Skeletal muscle cell (primary cell): ENCODE measurements around the gene LRP1.

Source experiments
- DNase-seq: peaks from one replicate; pipeline ENCODE4 v3.0.0-alpha.2; 2010; ENCODE audit warnings: low read depth
- H3K4me3 ChIP-seq: 2 replicates; pipeline ENCODE4 v1.5.1; 2011; ENCODE audit warnings: low read depth, mild to moderate bottlenecking, control low read depth, low read length, moderate library complexity

Gene LRP1

DNA sequence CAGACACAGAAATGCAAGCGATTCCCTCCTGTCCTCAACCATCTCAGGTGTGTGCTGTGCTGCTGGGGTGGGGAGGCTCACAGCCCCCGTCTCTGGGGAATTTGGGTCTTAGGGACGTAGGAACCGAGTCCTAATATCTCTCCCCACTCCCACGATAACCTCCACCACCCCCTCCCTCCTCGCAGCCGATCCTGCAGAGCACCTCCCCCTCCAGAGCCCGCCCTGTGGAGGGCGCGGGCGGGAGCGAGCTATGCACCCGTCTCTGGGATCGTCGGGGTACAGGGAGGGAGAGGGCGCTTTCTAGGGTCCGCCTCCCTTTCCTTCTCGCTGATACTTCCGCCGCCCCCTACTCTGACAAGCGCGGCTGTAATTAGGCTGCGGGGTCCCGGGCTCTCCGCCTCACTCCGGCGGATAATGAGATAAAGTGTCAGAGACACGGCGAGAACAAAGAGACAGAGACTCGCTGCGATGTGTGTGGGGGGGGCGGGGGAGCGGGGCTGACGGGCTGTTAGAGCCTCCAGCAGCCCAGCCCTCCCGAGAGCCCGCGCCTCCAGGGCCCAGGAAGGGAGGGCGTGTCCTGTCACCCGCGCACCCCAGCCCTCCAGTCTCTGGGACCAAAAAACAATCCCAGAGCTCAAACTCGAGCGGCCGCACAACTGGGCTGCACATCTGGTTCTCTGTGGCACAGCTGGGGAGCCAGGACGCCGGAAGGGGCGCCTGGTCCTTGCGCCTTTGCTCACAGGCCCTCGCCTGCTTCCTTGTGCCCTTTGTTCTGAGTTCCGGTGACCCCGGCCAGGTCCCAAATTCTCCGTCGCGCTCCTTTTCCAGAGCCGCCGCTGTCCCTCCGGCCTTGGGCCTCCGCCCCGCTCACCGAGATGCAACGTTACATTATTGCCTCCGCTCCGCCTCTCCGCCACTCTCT lies 109.9 kb downstream of the LRP1 start:
- no peak for DNase-seq
- peak overlapping the region; percentile 63 for H3K4me3 ChIP-seq

DNA sequence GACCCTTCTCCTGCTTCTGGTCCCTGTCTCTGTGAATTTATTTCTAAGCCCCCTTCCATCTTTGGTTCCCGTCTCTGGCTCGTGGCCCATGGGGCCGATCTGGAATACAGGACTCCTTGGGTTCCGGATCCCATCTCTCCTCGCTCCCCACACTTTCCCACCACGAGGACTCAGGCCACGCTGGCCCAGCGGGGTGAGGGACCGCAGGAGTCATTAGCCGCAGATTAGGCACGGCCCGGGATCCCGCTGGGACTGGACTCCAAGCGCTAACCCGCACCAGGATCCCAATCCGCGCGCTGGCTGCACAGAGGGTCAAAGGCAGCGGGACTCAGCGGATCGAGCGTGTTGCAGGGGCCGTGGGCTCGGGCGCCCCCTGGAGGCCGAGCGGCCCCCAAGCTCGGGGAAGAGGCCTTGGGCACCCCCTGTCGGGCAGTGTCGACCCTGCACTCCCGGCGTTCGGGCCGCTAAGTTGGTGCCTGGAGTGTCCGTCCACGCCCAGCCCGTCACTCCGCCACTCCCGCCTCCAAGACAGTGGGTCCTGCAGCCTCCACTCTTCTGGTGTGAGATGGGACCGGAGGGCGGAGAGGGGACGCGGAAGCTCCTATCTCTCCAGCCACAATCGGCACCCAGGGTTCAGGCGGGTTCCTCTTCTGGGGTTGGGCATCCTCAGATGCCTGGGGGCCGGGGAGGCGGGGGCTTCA lies 110.7 kb downstream of the LRP1 start:
- DNase-seq: peak; percentile 51
- H3K4me3 ChIP-seq: peak overlapping the region; percentile 63

DNA sequence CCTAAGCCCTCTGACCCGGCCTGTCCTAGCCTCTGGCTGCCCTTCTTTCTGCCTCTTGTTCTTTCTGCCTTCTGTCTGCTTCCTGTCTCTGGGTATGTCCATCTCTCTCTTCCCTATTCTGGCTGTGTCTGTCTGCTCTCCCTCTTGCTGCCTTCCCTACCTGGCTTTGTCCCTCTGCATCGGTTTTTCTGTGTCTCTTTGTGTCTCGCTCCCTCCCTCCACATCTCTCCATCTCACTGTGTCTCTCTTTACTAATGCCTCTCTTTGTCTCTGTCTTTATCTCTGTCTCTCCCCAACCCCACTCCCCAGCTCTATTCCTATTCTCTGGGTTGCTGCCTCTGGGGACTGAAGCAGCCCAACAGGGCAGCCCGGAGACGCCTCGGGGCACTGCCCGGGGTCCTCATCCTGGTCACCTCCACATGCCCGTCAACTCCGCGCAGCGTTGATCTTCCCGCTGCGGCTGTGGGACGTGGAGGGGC lies 111.3 kb downstream of the LRP1 start:
- H3K4me3 ChIP-seq: peak overlapping the region; percentile 63
- no peak for DNase-seq

DNA sequence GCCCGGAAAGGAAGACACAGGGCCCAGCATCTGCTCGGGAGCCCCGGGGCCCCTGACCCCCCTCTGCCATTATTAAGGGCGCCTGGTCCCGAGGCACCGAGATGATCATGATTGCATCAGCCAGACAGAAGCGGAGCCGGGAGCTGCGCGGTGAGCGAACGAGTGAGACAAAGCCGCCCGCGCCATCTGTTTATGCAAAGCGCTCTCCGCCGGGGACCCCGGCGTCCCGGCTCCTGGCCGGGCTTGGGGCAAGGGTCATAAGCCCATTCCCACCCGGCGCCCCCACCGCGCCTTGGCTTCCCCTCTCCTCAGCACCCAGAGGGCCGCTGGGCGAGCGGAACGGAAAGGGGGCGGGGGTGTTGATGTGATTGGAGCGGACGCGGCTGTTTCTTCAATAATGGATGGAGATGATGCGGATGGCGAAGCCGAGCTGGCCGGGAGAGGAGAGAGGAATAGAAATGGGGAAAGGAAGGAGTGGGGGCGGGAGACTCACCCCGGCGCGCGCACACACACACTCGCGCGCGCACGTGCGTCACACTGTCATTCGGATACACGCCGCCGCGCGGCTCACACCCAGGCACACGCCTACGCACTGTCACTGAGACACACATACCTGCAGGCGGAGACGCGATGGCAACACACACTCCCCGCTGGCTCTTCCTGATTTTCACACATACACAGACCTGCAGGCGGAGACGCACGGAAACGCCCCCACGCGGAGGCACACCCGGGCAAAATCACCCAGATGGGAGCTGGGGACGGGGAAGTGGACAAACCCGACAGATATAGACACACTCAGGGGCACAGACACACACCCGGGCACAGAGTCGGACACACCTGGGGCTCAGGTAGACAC lies 112.0 kb downstream of the LRP1 start:
- peak overlapping the region; percentile 63 for H3K4me3 ChIP-seq
- no peak for DNase-seq

DNA sequence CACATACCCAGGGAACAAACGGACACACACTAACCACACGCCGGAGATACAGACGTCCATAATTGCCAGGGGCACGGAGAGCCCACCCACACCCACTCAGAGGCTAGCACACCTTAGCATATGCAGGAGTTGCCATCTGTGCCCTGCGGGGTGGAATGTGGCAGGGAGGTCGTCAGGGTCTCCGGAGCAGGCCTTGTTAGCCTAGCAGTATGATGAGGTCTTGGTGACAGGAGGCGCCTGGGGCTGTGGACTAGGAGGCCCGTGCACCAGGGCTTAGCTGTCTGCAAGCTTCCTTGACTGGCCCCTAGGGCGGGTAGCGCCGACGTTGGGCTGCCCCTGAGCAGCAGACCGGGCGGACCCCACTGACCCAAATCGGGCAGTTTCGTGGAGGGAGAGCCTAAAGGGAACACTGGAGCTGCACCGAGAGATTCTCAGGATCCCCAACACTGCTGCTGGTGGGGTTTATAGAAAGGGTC lies 112.7 kb downstream of the LRP1 start:
- H3K4me3 ChIP-seq: peak overlapping the region; percentile 63
- no peak for DNase-seq

DNA sequence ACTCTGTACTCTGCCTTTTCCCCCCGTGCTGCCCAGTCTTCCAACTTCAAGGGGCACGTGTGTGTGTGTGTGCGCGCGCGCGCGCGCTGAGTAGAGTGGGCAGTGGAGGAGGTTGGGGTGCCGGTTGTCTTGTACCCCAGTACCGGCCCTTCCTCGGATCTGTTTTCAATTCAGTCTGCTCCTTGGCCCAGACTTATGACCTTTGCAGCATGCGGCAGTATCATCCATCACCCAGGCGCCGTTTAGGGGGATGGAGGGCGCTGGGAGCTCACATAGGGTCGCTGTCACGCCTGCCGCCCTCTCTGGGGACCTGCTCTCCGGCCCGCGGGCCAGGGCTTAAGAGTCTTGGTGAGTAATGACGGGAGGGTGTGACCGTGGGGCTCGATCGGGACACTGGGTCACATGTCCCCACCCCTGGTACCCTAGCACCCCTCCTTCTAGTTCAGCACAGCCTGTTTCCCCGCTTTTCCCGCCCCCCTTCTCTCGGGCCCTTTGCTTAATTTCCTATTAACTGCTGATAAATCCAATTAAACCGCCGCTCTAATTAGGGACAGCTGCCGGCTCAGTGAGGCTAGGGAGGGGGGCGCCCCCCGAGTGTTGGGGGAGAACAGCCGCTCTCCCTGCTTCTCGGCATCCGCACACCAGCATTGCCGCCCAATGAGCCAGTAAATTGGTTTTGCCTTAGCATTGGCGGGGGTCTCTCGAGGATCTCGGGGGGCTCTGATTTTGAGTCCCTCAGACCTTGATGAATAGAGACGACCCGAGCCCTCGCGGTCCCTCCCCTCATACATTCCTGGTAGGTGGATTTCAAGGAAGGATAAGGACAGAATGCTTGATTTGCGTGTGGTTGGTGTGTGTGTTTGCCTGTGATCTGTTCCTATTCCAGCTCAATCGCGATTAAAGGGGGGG lies 113.4 kb downstream of the LRP1 start:
- no peak for DNase-seq
- peak overlapping the region; percentile 63 for H3K4me3 ChIP-seq

DNA sequence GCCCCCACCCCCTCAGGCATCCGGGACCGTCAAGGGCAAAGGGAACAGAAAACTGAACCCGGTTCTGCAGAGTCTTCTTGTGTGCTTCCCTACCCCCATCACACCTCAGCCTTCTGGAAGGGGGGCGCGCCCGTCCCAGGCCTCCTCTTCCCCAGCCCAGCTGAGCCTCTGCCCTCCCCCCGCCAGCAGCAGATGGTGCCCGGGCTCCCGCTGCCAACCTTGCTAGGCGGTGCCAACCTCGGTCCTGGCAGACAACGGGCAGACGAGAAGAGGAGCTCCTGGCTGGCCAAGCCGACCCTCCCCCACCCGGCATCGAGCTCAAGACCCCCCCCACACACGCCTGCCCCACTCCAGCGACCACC lies 114.0 kb downstream of the LRP1 start:
- no peak for DNase-seq

DNA sequence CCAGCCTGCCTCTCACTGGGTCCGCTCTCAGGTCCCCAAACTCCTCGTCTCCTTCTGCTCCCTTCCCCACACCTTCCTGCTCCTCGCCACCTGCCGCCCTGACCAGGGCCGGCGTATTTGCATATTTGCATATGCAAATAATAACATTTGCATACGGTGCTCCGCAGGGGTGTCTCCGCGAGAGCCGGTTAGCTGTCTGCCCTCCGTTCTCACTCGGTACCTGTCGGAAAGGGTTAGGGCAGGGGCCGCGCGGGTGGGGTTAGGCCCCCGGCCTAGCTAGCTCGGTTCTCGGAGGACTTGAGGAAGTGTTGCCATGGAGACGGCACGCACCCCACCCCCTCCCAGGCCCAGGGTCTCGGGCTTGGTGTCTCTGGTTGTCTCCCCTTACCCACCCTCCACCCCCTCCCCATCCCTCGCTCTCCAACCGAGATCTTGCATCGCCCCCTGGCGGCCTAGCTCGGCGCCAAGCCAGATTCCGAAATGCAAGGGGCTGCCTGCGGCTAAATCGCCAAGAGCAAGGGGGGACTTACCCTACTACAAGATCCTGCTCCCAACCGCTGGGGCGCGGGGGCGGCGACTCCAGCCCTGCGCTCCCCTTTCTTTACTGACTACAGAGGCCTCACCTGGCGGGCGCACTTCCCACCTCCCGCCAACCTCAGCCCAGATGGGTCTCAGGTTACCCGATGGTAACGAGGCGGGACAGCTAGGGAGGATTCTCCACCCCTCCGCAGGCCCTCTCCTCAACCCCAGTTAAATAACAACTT lies 114.6 kb downstream of the LRP1 start:
- peak overlapping the region; percentile 43 for H3K4me3 ChIP-seq
- no peak for DNase-seq

More for the DNA sequence above, 114.0 kb downstream of the LRP1 start:
- no peak overlapping the region for H3K4me3 ChIP-seq

DNA sequence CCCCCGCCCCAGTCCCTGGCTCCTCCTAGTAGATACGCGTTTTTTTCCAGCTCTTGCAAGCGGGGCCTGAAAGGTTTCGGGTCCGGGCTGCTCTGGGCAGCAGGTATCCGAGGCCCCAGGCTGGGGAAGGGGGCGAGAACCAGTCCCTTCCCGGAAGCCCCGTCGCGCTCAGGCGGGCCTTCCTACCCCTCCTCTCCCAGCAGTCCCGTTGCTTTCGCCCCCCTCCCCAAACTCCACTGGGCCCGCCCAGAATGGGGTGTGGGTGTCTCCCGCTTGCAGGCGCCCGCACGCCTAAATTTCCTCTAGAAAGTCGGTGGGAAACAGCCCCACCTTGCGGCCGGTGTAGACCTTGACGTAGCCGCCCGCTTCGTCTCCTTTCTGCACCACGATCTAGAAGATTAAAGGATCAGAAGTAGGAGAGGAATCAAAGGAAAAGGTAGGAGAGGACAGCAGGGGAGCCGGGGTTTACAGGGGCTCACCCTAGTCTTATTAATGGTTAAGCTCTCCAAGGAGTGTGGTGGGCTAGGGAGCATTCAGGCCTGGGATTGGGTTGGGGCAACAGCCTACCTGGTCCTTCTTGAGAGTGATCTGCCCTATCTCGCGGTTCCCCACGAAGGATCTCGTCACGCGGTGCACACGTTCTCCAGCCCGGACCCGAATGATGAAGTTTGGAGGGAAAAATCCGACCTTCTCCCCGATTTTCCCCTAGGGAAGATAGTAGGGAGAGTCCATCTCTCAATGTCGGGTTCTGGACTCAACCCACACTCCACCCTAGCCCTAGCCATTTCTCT lies 115.4 kb downstream of the LRP1 start:
- no peak for DNase-seq
- peak overlapping the region; percentile 43 for H3K4me3 ChIP-seq

DNA sequence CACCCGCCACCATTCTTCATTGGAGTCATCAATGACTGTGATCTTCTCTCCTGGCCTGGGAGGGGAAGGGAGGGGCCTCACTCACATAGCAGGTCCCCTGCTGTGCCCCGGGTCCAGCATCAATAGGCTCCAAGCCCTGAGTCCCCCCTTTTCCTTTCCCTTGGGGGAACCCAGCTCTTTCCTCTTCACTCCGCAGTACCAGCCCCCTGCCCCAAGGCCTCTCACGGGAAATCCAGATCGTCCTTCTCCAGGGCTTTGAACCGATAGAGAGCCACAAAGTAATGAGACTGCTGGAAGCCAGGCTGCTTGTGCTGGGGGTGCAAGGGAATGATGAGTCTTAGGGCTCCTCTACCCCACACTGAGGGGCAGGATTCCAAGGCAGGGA lies 116.0 kb downstream of the LRP1 start:
- no peak overlapping the region for H3K4me3 ChIP-seq
- DNase-seq: no peak

DNA sequence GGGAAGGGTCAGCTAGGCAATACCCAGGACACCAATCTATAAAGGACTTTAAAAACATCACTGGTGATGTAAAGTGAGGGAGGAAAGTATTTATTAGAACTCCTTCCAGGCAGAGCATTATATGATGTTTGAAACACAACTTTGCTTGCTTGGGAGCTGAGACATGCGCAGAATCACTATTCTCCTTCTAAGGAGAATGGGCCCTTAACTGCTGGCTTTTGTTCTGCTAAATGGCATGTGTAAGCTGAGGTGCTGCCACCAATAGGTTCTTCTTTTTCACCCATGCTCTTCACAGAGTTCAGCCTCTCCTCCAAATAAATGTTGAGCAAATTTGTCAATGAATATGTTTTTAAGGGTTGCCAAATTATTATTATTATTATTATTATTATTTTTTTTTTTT lies 118.8 kb downstream of the LRP1 start:
- no peak overlapping the region for H3K4me3 ChIP-seq
- DNase-seq: no peak

DNA sequence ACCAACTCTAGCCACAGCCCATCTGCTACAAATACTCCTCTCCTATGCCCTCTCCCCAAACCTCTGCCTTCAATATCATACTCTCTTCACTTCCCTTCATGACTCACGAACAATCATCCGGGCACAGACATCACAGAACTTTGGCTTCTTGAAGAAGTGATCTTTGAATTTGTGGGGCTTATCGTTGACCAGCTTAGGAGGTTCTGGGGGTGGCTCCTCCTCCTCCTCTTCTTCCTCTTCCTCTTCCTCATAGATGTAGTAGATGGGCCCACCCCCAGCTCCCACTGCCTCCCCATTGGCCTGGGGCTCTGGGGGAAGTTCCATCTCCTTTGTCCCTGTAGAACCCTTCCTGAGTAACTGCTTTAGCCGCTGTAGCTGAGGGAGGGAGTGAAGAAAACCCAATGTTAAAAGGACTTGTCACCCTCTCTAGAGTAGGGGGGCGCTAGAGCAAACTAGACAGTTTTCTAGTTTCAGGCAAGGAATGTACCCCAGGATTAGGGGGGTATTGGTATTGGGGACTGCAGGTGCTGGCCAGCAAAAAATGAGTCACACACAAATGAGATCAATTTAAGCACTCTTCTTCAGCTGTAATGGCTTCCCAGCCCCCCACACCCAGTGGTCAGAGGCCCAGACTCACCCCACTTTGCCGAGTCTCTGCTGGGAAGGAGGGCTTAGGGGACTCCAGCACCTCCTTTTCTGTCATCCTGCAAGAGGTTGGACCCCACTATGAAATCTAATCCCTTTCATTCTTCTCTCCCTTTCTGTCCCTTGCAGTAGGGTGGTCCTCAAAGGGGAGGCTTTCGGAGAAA lies 120.9 kb downstream of the LRP1 start:
- no peak for DNase-seq
- peak overlapping the region; percentile 7 for H3K4me3 ChIP-seq

DNA sequence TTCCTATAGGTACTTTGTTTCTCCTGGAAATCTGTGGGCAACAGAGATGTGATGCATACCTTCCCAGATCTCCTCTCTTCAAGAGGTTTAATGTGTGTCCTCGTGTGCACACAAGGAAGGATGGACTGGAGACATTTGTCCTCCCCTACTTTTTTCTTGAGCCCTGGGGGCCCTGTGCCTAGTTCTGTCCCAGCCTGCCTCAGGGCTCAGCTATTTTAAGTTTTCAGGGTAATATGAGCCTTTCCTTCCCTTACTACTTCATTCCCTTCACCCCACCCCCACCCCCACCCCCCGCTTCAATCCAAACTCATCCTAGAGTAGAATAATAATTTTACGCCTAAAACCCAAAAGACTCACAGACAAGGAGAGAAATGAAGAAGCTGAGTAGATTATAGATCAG lies 122.3 kb downstream of the LRP1 start:
- DNase-seq: no peak
- peak overlapping the region; percentile 41 for H3K4me3 ChIP-seq

DNA sequence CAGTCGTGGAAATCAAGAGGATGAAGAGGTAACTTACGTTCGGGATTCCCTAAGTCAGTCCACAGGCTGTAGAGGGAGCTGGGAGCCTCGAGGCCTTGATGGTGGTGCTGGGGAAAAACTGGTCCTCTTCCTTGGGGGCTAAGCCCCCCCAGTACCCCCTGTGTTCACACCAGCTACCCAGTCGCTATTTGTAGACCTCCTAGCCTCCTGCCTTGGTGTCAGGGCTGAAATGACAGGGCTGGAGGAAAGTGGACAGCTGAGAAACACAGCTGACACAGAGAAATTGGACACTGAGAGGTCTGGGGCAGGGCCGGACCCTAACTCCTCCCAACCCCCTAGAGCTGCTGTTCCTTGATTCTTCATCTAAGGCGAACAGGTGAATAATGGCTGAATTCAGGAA lies 122.7 kb downstream of the LRP1 start, which contains the start of gene STAC3:
Gene STAC3 (minus strand): TSS at position 232 of the 400 bp plus-strand sequence. CDS start 1,551 bp downstream, outside the sequence.
- H3K4me3 ChIP-seq: peak within 1 kb of the TSS; percentile 41
- no peak for DNase-seq

DNA sequence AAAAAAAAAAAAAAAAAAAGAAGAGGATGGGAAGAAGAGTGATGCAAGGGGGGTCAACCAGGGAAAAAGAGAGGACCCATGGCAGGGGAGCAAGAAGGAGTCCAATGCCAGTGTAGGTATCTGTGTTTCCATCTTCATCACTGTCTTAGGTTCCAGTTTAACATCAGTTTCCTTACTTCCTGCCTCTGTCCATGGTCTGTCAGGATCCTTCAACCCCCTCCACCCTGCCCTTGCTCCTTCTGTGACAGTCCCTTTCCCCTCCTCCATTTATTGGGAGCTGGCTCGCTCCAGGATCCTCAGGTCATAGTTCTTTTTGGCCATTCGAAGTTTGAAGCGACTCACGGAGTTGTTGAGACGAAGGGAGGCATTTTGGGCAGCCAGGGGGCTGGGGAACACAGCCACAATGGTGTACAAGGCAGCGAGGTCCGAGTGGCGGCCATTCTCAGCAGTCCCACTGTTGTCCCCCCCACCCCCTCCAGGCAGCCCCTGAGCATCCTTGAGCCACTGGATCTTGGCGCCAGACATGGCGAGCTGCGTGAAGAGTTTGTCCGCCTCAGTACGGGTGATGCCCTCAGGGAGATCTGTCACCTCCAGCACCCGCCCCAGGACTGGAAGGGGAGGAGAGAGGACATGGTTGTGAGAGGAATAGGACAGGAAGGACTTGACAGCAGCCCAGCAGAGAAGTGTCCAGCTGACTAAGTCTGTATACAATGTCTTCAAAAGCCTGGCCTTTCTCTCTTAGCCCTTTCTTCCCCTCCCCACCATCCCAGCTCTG lies 126.4 kb downstream of the LRP1 start:
- DNase-seq: no peak
- H3K4me3 ChIP-seq: no peak overlapping the region

DNA sequence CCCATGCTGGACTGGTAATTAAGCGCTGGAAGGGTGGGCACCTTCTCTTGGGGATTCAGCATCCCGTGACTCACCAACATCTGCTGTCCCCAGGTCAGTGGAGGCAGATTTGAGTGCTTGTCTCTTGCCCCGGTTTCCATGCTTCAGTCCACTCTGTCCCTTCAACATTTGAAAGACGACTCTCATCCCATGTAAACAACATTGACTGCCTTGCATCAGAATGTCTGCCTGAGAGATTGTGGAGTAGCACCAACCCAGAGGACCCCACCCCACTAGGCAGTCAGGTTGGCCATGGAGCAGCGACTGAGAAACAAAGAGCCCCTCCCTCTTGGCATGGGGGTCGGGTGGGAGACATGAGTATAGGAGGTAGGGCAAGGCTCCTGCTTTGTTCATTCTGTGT lies 127.6 kb downstream of the LRP1 start:
- no peak for DNase-seq

More for the DNA sequence above, 127.6 kb downstream of the LRP1 start:
- no peak overlapping the region for H3K4me3 ChIP-seq
